Measurements from ENCODE around the gene SHROOM4.

The SHROOM4 gene

GRCh38 chrX:50609796-50610195 is 204.2 kb downstream of the SHROOM4 start:
- no peak for DNase-seq

- no peak for DNase-seq
Observed at GRCh38 chrX:50606300-50606950, 207.6 kb downstream of the SHROOM4 start.

- DNase-seq: no peak
Observed at GRCh38 chrX:50596056-50596455, 217.9 kb downstream of the SHROOM4 start.

- DNase-seq: no peak
Observed at GRCh38 chrX:50594788-50595187, 219.2 kb downstream of the SHROOM4 start.

GRCh38 chrX:50586980-50587379 is 227.0 kb downstream of the SHROOM4 start:
- no peak for DNase-seq

- no peak for DNase-seq
Observed at GRCh38 chrX:50586407-50586806, 227.6 kb downstream of the SHROOM4 start.

- DNase-seq: no peak
Observed at GRCh38 chrX:50581405-50581804, 232.6 kb downstream of the SHROOM4 start.

GRCh38 chrX:50579955-50580354 is 234.0 kb downstream of the SHROOM4 start:
- DNase-seq: peak; percentile 13

GRCh38 chrX:50577326-50577725 is 236.7 kb downstream of the SHROOM4 start:
- DNase-seq: no peak

- no peak for DNase-seq
Observed at GRCh38 chrX:50567636-50568035, 246.4 kb downstream of the SHROOM4 start.

- DNase-seq: no peak
Observed at GRCh38 chrX:50565718-50566117, 248.3 kb downstream of the SHROOM4 start.

All from activated gamma-delta T cell treated with Interleukin-2 at 50 U/mL for 16 hours (primary cell).